HG03558 (cell line): ENCODE data around the gene RPS18.
"Not testable (repeated sequence)": the region's sequence is repeated elsewhere in the genome, so short reads cannot be mapped to it uniquely, and the experiment has no call there.

Experiments used
- ATAC-seq: cut with Tn5 transposase; IDR thresholded peaks from one replicate; pipeline ENCODE4 v1.9.1; 2021; ENCODE audit warnings: moderate number of reproducible peaks; ENCODE audit not compliant: unreplicated experiment; ENCODE audit errors: extremely low read depth

RPS18 gene

GRCh38 chr6:33271117-33271467 lies 783 bp upstream of the RPS18 start:
- ATAC-seq, result peak; percentile 18

- no peak for ATAC-seq
Observed at GRCh38 chr6:33272275-33273128, 627 bp downstream of the RPS18 start.

- no peak for ATAC-seq
Observed at GRCh38 chr6:33273129-33273923, 1.5 kb downstream of the RPS18 start.

GRCh38 chr6:33273924-33274902 lies 2.3 kb downstream of the RPS18 start:
- ATAC-seq, result no peak

- ATAC-seq, result not testable (repeated sequence)
Observed at GRCh38 chr6:33275795-33276580, 4.1 kb downstream of the RPS18 start.

- no peak for ATAC-seq
Observed at GRCh38 chr6:33276581-33276863, 4.6 kb downstream of the RPS18 start.

GRCh38 chr6:33276864-33277662 lies 5.2 kb downstream of the RPS18 start, which contains the start of gene B3GALT4:
Gene B3GALT4, plus strand, starts transcription at chr6:33277123. Its CDS starts 297 bp downstream, at chr6:33277420.
- no peak for ATAC-seq

GRCh38 chr6:33277663-33278391 lies 6.0 kb downstream of the RPS18 start:
- no peak for ATAC-seq

- no peak for ATAC-seq
Observed at GRCh38 chr6:33278392-33278741, 6.5 kb downstream of the RPS18 start.

GRCh38 chr6:33278810-33279209 lies 6.9 kb downstream of the RPS18 start:
- no peak for ATAC-seq

- no peak for ATAC-seq
Observed at GRCh38 chr6:33279257-33279695, 7.4 kb downstream of the RPS18 start.

GRCh38 chr6:33279971-33280511 lies 8.2 kb downstream of the RPS18 start:
- ATAC-seq, result no peak

- ATAC-seq, result no peak
Observed at GRCh38 chr6:33280539-33280938, 8.7 kb downstream of the RPS18 start.

- ATAC-seq, result not testable (repeated sequence)
Observed at GRCh38 chr6:33285214-33285613, 13.3 kb downstream of the RPS18 start.

- ATAC-seq, result no peak
Observed at GRCh38 chr6:33286946-33287914, 15.4 kb downstream of the RPS18 start.

GRCh38 chr6:33288141-33288920 lies 16.5 kb downstream of the RPS18 start:
- ATAC-seq, result no peak
